NCI-H2081 (cell line): ENCODE data around the gene MCM9.
"Not testable (repeated sequence)": the region's sequence is repeated elsewhere in the genome, so short reads cannot be mapped to it uniquely, and the experiment has no call there.

ENCODE experiments used
- DNase-seq, 2 experiments: peaks; one replicate each; lab custom pipeline; 2025; lab: John Stamatoyannopoulos, UW

The MCM9 gene

GRCh38 chr6:118799826-118800225 is 135.1 kb downstream of the MCM9 start:
- no peak for DNase-seq

- DNase-seq = not testable (repeated sequence)
Observed at GRCh38 chr6:118796548-118796947, 138.4 kb downstream of the MCM9 start.

GRCh38 chr6:118791499-118791898 is 143.5 kb downstream of the MCM9 start:
- no peak for DNase-seq

GRCh38 chr6:118789954-118790353 is 145.0 kb downstream of the MCM9 start:
- DNase-seq = no peak

- DNase-seq = no peak
Observed at GRCh38 chr6:118789419-118789818, 145.5 kb downstream of the MCM9 start.

- DNase-seq = no peak
Observed at GRCh38 chr6:118788702-118789101, 146.3 kb downstream of the MCM9 start.

GRCh38 chr6:118787724-118788423 is 147.1 kb downstream of the MCM9 start:
- no peak for DNase-seq

- no peak for DNase-seq
Observed at GRCh38 chr6:118786596-118787453, 148.1 kb downstream of the MCM9 start.

- DNase-seq = no peak
Observed at GRCh38 chr6:118785601-118786000, 149.4 kb downstream of the MCM9 start.

- DNase-seq = no peak
Observed at GRCh38 chr6:118784641-118785164, 150.3 kb downstream of the MCM9 start.

- DNase-seq = no peak
Observed at GRCh38 chr6:118783931-118784550, 150.9 kb downstream of the MCM9 start.

- no peak for DNase-seq
Observed at GRCh38 chr6:118782651-118783050, 152.3 kb downstream of the MCM9 start.

- no peak for DNase-seq
Observed at GRCh38 chr6:118781897-118782296, 153.1 kb downstream of the MCM9 start.

GRCh38 chr6:118780668-118781067 is 154.3 kb downstream of the MCM9 start:
- DNase-seq = no peak

GRCh38 chr6:118776607-118777549 is 158.1 kb downstream of the MCM9 start:
- DNase-seq = peak; percentile 20 to 65

- DNase-seq = no peak
Observed at GRCh38 chr6:118775381-118775780, 159.6 kb downstream of the MCM9 start.

- no peak for DNase-seq
Observed at GRCh38 chr6:118774581-118774980, 160.4 kb downstream of the MCM9 start.

- DNase-seq = no peak
Observed at GRCh38 chr6:118772886-118773285, 162.1 kb downstream of the MCM9 start.

- no peak for DNase-seq
Observed at GRCh38 chr6:118771253-118771652, 163.7 kb downstream of the MCM9 start.

GRCh38 chr6:118770835-118771234 is 164.1 kb downstream of the MCM9 start:
- no peak for DNase-seq

GRCh38 chr6:118770112-118770788 is 164.7 kb downstream of the MCM9 start:
- DNase-seq = peak in 1 of 2 experiments; percentile 38
